NK-92 (cell line): ENCODE data around the gene FAM83C.

ENCODE experiments used
- DNase-seq: peaks from one replicate; lab custom pipeline; 2025; ENCODE audit not compliant: unreplicated experiment; lab: John Stamatoyannopoulos, UW

The FAM83C gene

DNA sequence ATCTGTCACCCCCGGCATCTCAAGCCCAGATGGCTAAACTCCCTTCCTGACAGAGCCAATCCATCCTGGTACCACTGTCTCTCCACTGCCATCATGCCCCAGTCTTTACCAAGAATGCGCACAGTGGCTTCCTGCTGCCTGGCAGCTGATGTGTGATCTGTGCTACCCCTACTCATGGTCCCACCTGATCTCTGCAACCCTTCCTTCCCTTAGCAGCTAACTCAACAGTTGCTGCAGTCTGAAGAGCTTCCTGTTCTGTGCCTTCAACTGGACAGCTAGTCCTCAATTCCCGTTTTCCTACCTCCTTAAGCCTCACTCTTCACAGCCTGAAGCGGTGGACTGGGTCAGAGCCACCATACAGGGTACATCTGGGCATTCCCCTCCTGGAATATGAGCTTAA, 7.6 kb upstream of the FAM83C start:
- no peak for DNase-seq

DNA sequence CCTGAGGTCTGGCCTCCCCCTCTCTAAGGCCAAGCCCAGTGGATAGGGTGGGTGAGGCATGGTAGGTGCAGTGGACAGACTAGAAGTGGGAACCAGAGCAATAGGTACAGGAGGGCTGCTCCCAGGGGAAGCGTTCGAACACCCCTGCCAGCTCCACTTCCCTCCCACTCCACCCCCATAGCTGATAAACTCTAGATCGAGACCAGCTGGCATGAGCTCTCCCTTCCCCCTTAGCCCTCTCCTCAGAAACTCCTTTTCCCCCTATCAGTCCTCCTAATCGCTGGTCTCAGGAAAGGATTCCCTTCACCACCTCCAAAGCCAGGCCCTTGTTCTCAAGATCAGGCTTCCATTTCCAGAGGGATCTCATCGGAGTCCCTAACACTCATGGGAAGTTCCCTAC, 6.0 kb upstream of the FAM83C start:
- DNase-seq = no peak

DNA sequence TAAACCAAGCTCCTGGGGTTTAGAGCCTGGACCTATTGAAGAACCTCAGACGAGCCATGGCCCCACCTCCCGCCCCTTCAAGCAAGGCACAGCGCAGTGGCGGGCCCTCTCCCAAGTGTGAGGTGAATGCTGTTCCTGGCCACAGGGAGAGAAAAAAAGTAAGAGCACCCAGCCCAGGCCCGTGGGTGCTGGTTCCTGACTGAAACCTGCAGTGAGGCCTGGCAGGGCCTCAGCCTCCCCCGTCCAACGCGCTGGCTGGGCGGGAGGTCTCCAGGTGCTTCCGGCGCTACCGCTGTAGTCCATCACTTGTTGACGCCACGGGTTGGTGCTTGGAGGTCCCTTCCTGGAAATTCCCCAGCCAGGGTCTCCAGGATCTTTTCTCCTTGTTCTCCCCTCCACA, 5.5 kb upstream of the FAM83C start:
- DNase-seq = no peak

DNA sequence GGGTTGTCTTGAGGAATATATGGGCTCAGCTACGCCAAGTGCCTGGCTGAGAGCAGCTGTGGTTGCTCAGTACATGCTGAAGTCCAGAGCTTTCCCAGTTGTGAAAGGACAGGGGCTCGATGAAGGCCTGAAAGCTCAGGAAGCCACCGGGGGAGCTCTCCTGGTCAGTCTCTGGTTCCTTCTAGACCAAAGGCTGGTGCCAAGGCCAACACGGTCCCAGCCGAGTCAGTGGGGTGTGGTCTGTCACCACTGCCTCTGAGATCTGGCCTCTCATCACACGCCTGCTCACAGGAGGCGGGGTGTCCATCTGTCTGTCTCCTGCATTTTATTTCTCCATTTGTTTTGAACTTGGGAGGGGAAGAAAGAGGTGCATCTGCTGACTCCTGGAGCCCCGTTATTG, 4.9 kb upstream of the FAM83C start:
- no peak for DNase-seq

DNA sequence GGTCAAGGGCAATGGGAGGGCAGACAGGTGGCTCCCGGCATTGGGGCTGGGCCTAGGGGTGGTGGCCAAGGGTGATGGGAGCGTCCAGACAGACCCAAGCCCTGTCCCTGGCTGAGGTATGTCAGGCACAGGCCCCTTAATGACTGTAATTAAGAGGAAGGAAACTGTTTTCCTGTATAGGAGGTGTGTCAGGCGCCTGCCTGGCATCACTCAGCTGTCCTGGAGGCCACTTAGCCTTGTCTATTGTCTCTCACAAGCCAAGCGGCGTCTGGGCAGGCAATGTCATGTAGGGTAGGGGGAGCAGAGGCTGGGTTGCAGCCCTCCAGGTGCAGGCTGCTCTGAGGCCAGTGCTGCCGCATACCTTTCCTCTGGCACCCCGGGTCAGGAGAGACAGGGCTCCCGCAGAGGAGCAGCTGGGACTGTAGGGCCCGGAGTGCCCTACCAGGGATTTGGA, 3.9 kb upstream of the FAM83C start:
- DNase-seq = no peak

DNA sequence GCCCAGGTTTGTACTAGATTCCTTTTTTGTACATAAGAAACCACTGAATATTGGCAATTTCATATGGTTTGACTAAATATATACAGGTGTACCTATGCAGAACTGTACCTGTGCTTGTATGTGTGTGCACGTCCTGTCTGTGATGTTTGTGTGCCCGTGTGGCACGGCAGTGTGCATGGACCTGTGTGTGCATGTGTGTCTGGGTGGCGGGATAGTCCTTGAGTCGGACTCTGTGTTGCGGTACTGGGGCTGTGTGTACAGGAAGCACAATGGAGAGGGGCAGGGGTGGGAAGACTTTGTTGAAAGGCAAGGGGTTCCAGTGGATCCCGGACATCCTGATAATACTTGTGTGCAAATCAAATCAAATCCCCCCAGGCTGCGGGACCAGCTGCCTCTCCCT, 3.4 kb upstream of the FAM83C start:
- DNase-seq = no peak

DNA sequence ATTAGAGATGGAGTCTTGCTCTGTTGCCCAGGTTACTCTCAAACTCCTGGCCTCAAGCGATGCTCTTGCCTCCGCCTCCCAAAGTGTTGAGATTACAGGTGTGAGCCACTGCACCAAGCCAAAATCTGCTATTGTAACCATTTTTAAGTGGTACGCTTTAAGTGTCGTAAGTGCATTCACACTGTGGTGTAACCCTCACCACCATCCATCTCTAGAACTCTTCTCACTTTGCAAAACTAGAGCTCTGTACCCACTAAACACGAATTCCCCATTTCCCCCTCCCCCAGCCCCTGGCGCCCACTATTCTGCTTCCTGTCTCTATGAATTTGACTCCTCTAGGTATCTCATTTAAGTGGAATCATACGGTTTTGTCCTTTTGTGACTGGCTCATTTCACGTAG, 2.8 kb upstream of the FAM83C start:
- DNase-seq = no peak

DNA sequence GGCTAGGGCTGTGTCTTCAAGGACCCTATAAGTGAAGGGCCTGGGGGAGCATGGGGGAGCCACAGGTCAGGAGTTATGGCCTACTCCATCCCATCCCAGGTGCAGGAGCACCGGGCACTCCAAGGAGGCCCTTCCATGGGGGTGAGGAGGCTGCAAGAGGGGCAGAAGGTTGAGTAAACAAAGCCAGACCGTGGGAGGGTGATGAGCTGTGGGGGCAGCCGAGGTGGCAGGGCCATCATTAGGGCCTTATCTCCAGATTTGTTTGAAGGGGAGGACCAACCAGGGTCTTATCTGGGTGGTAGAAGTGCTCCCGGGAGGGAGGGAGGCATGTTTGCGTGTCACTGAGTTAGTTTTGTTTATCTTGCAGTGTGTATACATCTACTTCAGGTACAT, 2.1 kb upstream of the FAM83C start:
- DNase-seq = no peak

DNA sequence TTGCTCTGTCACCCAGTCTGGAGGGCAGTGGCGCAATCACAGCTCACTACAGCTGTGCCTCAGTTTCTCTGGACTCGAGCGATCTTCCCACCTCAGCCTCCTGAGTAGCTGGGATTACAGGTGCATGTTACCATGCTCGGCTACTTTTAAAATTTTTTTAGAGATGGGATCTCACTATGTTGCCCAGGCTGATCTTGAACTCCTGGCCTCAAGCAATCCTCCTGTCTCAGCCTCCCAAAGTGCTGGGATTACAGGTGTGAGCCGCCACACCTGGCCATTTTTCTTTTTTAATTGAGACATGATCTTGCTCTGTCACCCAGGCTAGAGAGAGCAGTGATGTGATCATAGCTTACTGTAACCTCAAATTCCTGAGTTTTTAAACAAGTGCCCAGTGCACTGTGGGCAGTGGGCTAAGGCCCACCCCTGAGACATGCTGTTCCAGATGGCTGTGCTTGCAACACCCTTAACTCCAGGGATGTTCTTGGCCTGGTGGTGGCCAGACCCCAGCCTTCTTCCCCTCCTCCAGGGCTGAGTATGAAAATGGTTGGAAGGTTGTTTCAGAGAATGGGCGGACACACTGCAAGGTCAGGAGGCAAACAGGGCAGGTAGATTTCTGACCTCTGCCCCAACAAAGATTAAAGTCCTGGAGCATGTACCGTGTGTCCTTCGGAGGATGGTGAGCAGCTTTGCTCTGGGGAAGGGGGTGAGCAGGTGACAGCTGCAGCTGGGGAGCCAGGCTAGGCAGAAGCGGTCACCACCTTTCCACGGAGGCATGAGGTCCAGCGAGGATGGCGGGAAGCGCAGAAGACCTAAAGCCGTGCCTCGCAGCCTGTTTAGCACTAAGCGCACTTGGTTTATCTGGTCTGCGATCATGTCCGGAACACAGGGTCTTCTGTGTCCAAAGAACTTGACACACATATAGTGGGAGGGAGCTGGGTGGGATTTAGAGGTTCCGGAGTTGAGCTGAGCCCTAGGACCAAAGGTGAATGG, 1.4 kb upstream of the FAM83C start:
- DNase-seq = no peak

DNA sequence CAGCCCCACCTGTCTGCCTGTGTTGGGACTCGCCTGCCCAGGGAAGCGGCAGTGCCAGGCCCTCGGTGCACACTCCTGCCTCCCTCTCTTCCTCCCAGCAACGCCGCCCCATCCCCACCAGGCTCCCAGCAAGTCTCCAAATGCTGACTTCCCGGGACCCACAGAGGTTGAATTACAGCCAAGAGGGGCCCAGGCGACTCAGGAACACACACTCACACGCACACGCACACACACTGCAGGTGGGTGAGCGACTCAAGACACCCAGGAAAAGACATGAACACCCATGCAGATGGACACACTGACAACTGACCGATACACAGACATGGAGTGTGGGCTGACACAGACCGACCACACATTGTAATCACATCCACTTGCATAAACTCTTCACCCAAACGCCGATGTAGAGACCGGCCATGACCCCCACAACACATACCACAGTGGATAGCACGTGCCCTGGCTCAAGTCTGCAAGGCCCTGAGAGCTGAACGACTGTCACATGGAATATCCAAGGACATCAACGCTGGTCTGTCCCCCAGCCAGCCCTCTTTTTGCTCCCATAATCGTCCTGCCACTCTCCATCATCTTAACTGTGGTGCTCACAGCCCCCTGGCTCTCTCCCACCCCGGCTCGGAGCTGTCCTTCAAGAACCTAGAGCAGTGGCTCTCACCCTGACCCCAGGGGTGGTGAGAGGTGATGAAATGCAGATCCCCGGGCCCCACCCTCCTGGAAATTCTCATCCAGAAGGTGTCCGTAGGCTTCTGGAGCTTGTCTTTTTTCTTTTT, 470 bp upstream of the FAM83C start:
- DNase-seq = no peak

DNA sequence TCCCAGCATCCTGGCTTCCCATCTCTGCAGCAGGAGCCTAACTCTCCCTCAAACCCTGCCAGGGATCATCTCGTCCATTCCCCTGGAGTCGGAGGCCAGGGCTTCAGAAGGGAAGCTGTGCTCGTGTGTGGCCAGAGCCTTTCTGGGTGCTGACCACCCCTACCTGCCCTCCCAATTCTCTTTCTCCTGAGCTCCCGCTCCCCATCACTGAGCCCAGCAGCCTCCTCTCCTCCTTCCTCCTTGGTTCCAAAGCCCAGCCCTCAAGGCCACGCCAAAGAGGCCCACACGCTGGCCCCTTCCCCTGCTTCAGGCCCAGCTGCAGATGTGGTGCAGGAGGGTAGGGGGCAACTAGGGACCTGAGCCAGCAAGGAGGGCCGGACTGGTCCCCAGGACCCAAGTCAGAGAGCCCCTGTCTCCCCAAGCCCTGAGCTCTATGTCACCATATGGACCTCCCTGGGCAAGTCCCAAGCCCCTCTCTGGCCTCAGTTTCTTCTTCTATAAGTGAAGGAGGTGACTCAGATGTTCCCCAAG, 1.3 kb downstream of the FAM83C start:
- DNase-seq = no peak

DNA sequence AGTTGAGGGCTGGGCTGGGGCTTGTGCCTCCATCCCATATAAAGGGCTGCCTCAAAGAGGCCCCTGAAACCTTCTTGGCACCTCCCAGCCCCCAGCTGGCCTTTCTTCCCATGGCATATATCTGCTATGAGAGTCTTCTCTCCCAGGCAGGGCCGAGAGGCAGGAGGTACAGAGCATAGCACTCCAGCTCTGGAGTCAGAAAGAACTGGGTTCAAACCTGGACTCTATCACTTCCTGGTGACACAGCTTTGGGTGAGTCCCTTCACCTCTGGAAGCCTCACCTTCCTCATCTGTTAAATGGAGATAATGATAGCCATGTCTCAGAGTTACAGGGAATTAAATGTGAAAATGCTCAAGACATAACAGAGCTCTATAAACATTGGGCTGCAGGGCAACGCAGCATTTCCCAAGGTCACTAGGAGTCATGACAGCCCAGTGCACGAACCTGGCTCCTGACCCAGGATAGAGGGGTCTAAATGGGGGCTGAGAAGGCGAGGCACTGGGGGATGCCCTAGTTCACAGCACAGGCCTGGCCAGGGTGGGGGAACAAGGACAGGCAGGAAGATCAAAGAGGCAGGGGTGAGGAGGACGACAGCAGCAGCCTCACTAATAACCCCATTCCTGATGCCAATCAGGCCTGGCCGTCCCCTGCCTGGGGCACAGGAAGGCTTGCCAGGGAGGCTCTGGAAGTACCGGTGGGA, 1.9 kb downstream of the FAM83C start:
- DNase-seq = no peak

DNA sequence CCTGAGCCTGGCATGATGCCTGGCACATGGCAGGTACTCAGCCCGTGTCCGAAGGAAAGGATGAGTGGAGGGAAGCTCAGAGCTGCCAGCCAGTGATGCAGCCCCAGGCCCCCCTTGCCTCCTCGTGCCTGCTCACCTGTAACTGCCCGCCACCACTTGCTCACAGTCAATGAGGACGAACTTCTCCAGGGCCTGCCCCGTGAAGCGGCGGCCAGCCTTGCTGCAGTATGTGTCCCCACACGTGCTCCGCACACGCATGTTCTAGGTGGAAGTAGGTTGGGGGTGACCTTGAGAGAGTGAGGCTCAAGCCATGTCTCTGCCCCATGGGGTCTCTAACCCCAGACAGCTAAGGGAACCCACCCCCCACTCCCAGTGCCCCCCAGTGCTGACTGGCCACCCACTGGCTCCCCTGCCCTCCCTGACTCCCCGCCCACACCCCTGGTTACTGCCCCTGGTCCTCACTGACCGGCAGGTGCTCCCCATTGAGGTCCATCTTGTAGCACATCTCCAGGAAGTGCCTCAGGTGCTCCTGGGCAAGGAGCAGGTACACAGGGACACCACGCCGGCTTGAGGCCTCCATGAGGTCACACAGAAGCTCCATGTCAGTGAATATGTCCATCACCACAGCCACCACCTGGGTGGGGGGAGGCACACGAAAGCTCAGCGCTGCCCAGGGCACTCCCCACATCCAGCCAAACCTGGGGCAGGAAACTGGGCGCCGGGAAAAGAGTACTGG, 3.7 kb downstream of the FAM83C start:
- DNase-seq = no peak

DNA sequence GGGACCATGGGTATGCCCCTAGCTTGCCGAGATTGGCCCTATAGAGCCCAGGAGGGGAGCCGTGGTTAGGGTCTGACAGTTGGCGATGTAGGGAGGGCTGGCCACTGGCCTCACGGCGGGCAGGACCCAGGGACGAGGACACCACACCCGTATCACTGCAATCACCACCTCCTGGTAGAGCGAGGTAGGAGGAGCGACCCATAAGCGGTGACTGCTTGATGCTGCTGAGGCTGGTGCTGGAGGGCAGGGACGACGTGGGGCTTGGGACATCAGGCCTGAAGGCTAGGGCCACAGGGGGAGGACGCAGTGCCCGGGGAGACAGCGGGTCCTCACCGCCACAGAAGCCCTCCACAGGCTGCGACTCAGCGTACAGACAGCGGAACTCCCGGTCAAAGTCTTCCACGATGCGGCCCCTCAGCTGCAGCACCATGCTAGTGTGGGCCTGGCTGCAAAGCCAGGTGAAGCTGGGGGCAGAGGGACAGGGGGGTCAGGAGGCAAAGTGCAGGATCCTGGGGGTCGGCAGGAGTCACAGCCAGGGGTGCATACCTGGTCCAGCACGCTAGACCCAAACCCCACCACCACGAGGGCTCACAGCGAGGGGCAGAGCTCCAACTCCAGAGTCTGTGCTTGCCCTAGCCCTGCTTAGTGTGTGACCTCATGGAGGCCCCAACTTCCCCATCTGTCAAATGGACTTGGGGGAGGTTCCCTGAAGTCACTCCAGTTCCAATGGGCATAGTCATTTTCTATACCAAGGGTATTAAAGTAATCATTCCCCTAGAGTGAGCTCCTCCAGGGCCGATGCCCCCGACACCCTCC, 4.5 kb downstream of the FAM83C start:
- DNase-seq = no peak

DNA sequence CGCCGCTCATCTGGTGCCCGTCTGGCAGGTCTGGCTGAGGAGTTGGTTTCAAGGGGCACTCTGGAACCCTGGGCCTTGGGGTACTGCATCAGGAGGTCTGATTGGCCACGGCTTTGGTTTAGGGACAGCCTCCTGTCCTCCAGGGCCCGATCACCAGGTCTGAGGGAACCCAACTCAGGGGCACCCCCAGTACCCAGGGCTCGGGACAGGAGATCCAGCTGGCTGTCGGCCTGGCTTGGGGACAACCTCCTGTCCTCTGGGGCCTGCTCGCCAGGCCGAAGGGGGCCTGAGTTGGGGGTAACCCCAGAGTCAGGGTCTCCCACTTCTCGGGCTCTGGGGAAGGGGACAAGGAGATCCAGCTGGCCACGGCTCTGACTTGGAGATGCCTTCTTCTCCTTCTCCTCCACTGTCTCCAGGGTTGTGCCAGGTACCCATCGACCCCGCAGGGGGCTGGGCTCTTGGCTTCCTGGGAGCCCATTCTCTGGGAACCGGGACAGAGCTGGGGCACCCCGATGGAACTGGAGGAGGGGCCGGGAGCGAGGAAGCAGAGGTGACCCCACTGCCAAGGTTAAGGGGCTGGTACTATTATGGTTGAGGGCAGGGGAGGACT, 5.2 kb downstream of the FAM83C start:
- no peak for DNase-seq

DNA sequence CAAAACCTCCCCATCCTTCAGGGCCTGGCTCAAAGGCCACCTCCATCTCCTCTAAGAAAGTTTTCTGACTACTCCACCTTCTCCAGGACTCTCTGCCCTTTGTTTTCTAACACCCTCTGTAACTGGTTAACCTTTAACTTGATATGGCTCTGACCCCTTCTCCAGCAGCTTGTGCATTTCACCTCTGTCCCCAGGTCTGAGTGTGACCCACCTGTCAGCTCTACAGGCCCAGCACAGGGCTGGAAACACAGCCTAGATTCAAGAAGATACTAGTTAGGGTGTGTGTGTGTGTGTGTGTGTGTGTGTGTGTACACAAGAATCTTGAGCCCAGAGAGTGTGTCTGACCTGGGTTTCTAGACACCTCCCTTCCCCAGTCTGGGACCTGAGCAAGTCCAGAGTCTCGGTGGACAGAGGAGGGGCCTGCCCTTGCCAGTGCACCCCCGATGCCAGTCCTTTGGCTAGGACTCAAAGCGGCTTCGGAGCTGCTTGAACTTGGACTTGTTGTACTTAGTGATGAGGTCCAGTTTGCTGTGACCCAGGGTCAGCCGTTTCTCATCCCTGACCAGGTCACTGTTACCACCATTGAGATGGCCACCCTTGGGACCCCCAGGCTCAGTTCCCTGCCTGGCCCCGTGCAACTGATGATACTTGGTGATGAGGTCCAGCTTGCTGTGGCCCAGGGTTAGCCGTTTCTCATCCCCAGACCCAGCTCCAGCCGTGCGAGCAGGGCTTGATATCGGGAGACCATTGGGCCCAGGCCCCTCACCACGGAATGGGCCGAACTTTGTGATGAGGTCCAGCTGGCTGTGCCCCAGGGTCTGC, 5.9 kb downstream of the FAM83C start:
- no peak for DNase-seq

DNA sequence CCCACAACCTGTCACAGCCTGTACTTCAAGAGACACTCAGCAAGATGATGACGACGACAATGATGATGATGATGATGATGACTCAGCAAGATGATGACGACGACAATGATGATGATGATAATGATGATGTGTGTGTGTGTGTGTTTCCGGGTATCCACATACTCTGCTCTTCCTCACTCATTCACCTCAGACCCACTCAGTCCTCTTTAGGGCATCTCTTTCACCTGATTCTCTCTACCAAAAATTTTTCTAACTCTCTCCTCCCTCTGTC, 6.5 kb downstream of the FAM83C start:
- no peak for DNase-seq

DNA sequence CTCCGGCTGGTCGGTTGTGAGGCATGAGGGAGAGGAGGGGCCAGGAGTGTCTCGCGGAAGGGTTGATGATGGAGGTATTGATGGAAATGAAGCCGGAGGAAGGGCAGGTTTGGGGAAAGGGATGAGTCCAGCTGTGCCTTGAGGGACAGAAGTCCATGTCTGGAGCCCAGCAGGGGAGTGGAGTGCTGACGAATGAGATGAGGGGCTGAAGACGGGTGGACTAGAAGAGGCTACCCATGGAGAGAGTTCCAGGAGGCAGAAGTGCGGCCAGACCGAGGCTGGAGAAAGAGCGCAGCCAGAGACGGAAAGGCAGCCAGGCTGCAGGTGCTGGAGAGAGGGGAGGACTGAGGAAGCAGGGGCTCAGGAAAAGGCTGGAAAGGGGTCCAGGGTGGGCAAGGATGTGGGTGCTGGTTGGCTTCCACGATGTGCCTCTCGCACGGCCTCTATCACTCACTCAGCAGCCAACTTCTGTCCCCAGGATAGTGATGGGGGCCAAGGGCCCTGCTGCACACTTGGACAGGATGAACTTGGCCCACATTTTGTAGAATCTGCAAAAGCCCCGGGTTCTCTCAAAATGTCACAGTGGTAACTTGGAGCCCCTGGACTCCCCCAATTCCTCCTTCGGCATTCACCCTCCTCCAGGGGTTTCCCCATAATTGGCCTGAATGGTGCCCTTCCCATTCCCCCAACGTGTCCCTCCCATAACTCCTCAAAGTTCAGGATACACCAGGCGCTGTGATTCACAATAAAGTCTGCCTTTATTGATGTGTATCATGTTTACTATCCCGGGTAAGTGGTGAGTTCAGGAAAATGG, 7.0 kb downstream of the FAM83C start:
- no peak for DNase-seq
